GM12875 (cell line): ENCODE measurements around the gene SNRNP27.
"Not testable (repeated sequence)": the region's sequence is repeated elsewhere in the genome, so short reads cannot be mapped to it uniquely, and the experiment has no call there.

ENCODE experiments used
- H3K4me3 ChIP-seq: one replicate; pipeline ENCODE4 v1.5.1; 2011; ENCODE audit warnings: low read depth, low read length, control low read depth
- TF ChIP-seq, protein P1 (sequence below): IDR thresholded peaks from 2 replicates; pipeline ENCODE4 v1.5.1; 2011; ENCODE audit warnings: low read depth, mild to moderate bottlenecking, control low read depth, inconsistent platforms, low read length, moderate library complexity, borderline replicate concordance; ENCODE audit not compliant: insufficient read depth

Gene SNRNP27

DNA sequence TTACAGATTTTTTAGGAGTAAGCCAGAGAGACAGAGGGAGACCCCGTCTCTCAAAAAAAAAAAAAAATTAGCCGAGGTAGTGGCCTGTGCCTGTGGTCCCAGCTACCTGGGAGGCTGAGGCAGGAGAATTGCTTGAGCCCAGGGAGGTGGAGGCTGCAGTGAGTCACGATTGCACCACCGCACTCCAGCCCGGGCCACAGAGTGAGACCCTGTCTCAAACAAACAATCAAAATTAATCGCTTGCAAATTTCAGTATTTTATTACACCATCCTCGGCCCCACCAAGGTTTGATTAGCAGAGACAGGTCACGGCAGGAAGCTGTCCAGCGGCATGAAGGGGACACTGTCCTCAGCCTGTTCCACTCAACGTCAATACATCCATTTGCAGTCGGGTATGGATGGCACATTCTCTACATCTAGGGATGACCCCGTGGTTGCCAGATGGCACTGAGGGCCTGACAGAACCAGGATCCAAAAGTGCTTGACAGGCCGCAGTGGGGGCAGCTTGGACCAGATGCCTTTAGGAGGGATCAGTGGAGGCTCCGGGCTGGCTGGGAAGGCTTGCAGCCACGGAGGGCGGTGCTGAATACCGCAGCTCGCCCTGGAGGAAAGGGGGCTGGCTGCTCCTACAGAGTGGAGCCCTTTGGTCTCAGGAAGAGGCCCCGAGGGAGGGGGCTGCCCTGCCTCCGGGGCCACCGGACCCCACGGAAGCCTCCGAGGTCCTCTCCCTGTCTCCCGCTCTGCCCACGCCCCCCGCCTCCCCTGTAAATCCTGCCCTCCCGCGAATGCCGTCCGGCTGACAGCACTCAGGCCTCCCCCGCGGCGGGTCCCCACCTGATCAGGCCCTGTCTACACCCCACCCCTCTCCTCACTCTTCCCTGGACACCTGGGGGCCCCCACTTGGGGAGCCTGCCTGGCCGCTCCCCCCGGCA, 54.5 kb downstream of the SNRNP27 start:
- TF ChIP-seq, protein P1, sequence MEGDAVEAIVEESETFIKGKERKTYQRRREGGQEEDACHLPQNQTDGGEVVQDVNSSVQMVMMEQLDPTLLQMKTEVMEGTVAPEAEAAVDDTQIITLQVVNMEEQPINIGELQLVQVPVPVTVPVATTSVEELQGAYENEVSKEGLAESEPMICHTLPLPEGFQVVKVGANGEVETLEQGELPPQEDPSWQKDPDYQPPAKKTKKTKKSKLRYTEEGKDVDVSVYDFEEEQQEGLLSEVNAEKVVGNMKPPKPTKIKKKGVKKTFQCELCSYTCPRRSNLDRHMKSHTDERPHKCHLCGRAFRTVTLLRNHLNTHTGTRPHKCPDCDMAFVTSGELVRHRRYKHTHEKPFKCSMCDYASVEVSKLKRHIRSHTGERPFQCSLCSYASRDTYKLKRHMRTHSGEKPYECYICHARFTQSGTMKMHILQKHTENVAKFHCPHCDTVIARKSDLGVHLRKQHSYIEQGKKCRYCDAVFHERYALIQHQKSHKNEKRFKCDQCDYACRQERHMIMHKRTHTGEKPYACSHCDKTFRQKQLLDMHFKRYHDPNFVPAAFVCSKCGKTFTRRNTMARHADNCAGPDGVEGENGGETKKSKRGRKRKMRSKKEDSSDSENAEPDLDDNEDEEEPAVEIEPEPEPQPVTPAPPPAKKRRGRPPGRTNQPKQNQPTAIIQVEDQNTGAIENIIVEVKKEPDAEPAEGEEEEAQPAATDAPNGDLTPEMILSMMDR = no peak

DNA sequence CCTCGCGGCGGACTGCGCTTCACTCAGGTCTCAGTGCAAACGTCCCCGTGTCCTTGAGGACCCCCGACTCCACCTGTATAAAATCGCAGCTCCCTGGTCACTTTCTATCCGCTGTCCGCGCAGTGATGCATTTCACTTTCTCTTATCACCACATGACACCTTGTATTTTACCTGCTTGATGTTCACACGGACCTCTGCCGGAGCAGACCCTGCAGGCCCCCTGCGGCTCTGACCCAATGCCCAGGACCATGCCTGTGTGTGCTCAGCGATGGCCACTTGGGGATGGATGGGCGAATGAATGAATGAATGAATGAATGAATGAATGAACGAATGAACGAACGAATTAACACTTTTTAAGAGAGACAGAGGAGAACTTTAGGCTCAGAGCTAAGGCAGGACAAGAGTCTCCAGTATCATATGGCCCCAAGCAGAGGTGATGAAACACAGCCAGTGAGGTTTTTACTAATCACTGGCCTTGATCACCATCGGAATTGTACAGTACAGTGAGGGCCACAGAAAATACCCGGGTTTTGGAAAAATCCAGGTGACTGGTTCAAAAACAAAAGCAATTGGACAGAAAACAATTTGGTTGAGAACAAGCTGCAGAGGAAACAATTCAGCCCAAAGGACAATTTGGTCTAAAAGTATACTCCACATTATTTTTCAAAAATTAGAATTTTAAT, 55.3 kb downstream of the SNRNP27 start:
- TF ChIP-seq, protein P1 = no peak
- H3K4me3 ChIP-seq = no peak overlapping the region

More for the DNA sequence above, 54.5 kb downstream of the SNRNP27 start:
- no peak overlapping the region for H3K4me3 ChIP-seq

DNA sequence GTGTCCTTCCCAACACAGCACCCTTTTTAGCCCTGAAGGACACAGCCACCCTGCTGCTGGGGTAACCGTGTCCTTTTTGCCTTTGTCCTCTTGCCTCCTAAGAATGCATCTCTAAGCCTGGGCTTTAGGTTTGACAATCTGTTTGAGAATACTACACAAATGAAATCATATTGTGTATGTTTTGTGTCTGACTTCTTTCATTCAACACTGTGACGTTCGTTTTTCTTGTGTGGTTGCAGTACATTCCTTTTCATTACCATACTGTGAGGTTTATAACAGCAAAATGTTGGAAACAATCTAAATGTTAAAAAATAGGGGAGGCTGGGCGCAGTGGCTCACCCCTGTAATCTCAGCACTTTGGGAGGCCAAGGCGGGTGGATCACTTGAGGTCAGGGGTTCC, 56.5 kb downstream of the SNRNP27 start:
- TF ChIP-seq, protein P1 = no peak
- H3K4me3 ChIP-seq = no peak overlapping the region

DNA sequence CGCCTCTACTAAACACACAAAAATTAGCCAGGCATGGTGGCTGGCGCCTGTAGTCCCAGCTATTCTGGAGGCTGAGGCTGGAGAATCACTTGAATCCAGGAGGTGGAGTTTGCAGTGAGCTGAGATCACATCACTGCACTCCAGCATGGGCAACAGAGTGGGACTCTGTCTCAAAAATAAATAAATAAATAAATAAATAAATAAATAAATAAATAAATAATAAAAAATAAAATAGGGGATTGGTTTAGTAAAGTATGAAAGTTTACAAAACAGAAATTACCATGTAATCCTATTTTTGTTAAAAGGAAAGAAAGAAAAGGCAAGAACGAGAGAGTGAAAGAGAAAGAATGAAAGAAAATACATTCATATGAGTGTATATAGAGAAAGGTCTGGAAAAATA, 56.9 kb downstream of the SNRNP27 start:
- not testable (repeated sequence) for H3K4me3 ChIP-seq

DNA sequence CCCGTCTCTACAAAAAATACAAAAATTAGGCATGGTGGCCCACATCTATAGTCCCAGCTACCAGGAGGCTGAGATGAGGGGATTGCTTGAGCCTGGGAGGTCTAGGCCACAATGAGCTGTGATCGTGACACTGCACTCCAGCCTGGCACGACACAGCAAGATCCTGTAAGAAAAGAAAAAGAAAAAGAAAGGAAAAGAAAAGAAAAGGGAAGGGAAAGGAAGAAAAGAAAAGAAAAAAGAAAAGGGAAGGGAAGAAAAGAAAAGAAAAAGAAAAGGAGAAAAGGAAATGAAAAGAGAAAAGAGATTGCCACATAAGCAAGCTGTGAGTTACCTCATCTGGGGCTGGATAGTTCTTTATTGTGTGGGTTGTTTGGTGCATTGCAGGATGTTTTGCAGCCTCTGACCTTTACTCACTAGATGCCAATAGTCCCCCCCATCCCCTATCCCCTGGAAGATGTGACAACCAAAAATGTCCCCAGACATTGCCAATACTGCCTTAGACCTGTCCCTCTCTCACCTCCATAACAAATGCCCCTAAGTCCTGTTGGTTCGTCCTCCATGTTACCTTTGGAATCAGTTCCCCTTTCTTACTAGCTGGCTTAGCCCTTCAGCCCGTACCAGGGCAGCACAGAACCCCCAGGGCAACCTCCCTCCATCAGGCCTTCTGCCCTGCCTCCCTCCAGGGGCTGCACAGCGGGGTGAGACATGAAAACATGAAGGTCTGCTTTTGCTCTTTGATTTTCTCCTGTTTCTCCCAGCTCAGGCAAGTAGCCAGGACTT, 58.8 kb downstream of the SNRNP27 start:
- TF ChIP-seq, protein P1 = no peak
- no peak overlapping the region for H3K4me3 ChIP-seq

DNA sequence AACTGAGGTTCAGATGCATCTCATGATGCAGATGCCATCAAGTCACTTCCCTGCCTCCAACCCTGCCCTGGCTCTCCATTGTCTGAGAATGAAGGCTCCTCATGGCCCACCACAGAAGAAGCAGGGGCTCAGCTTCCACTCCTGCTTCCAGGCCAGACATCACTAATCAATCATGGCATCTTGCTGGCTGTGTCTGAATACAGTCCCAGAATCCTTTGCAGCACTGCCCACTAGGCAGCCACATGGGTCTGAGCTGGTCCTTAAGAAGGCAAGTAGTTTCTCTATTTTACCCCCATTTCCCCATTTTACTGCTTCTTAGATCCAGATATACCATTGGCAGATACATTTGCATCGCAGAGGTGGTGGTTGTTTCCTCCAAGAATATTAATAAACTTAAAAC, 60.3 kb downstream of the SNRNP27 start:
- TF ChIP-seq, protein P1 = no peak
- H3K4me3 ChIP-seq = no peak overlapping the region
